Loucy (cell line): ENCODE measurements around the gene NDUFB10.

Experiments used
- H2AFZ ChIP-seq: fragments of 200-600 bp; sonication (generic); 2 replicates; pipeline ENCODE4 v1.6.0; 2016; ENCODE audit warnings: antibody characterized with exemption, mild to moderate bottlenecking, low read length, moderate library complexity
- H3F3A ChIP-seq: fragments of 200-600 bp; 2 replicates; pipeline ENCODE4 v1.6.0; 2016; ENCODE audit warnings: antibody characterized with exemption, low read depth, mild to moderate bottlenecking
- H3K27me3 ChIP-seq: fragments of 200-600 bp; sonication (generic); 2 replicates; pipeline ENCODE4 v1.6.1; 2014; ENCODE audit warnings: low read length, mild to moderate bottlenecking; ENCODE audit not compliant: insufficient read depth, poor library complexity, severe bottlenecking
- H3K36me3 ChIP-seq: fragments of 200-600 bp; sonication (generic); 2 replicates; pipeline ENCODE4 v1.6.1; 2016; ENCODE audit warnings: low read length; ENCODE audit not compliant: insufficient read depth
- H3K4me1 ChIP-seq: fragments of 200-600 bp; sonication (generic); 2 replicates; pipeline ENCODE4 v1.5.1; 2014; ENCODE audit warnings: low read length, mild to moderate bottlenecking; ENCODE audit not compliant: insufficient read depth, poor library complexity, severe bottlenecking
- H3K4me2 ChIP-seq: fragments of 200-600 bp; sonication (generic); 2 replicates; pipeline ENCODE4 v1.6.0; 2014; ENCODE audit warnings: antibody characterized with exemption, low read length, low read depth, mild to moderate bottlenecking; ENCODE audit not compliant: poor library complexity, severe bottlenecking
- H3K4me3 ChIP-seq: fragments of 200-600 bp; sonication (generic); 2 replicates; pipeline ENCODE4 v1.5.1; 2014; ENCODE audit warnings: low read length, mild to moderate bottlenecking, mixed read lengths; ENCODE audit not compliant: poor library complexity, severe bottlenecking
- H3K79me2 ChIP-seq: fragments of 200-600 bp; sonication (generic); 2 replicates; pipeline ENCODE4 v1.6.1; 2014; ENCODE audit warnings: low read length; ENCODE audit not compliant: insufficient read depth
- H3K9ac ChIP-seq: fragments of 200-600 bp; sonication (generic); 2 replicates; pipeline ENCODE4 v1.6.0; 2014; ENCODE audit warnings: mild to moderate bottlenecking, low read depth, low read length, moderate library complexity; ENCODE audit not compliant: poor library complexity, severe bottlenecking
- H3K9me2 ChIP-seq: fragments of 200-600 bp; sonication (generic); replicated peaks from 2 replicates; pipeline ENCODE4 v1.6.1; 2016; ENCODE audit warnings: low read depth, low read length, mixed read lengths
- H3K9me3 ChIP-seq: fragments of 200-600 bp; sonication (generic); 2 replicates; pipeline ENCODE4 v1.6.1; 2014; ENCODE audit warnings: mild to moderate bottlenecking, antibody characterized with exemption, low read length, low read depth; ENCODE audit not compliant: insufficient read depth
- H4K20me1 ChIP-seq: fragments of 200-600 bp; sonication (generic); 2 replicates; pipeline ENCODE4 v1.6.0; 2014; ENCODE audit warnings: antibody characterized with exemption, low read length, mild to moderate bottlenecking; ENCODE audit not compliant: insufficient read depth, poor library complexity, severe bottlenecking
- EZH2phosphoT487 ChIP-seq: fragments of 200-600 bp; IDR thresholded peaks from 2 replicates; pipeline ENCODE4 v1.6.1; 2018; ENCODE audit warnings: antibody characterized with exemption, mild to moderate bottlenecking, moderate library complexity, borderline replicate concordance
- TF ChIP-seq, protein P1 (sequence below): fragments of 200-600 bp; sonication (generic); conservative IDR thresholded peaks from 2 replicates; pipeline ENCODE4 v1.5.1; 2014; ENCODE audit warnings: mild to moderate bottlenecking, antibody characterized with exemption, low read length

NDUFB10 gene

DNA sequence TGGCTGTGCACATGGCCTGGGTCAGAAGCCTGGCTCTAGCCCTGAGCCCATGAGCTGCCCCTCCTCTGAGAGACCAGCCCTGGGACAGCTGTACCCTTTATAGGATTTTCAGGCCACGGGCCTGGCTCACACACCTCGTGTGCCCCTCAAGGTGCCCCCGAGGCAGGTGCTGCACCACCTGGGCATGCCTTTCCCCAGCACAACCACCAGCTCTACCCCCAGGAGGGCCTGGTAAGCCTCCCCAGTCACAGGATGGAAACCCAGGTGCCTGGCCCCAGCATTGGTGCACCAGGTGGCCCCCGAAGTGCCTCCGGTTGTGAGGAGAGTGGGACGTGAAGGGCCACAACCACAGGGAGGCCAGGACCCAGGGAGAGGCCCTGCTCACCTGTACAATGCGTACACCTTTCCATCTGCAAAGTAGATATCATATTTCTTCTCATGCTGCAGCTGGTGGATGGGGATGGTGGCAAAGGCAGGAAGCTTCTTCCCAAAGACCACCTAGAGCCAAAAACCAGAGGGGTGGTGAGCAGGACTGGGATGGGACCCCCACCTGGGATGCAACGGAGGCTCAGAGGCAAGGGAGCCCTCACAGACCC is 44.0 kb downstream of the NDUFB10 start:
- Histone ChIP-seq H3K27me3 (no peaks in the 10 kb centered on the region), H3K4me1 (peaks cover 4% of the 10 kb centered on the region), H3F3A (no peaks in the 10 kb centered on the region), H2AFZ (no peak overlapping the region), H3K4me2 (no peak overlapping the region), H3K4me3 (no peak overlapping the region), H3K9me3 (no peaks in the 10 kb centered on the region), H4K20me1 (peaks cover 15% of the 10 kb centered on the region), H3K9me2 (no peaks in the 10 kb centered on the region), H3K9ac (no peak overlapping the region), H3K79me2 (peaks cover 44% of the 10 kb centered on the region), H3K36me3 (peaks cover 28% of the 10 kb centered on the region; the same call in 1 of the 2 replicates)
- no peak for TF ChIP-seq EZH2phosphoT487
- TF ChIP-seq, protein P1, sequence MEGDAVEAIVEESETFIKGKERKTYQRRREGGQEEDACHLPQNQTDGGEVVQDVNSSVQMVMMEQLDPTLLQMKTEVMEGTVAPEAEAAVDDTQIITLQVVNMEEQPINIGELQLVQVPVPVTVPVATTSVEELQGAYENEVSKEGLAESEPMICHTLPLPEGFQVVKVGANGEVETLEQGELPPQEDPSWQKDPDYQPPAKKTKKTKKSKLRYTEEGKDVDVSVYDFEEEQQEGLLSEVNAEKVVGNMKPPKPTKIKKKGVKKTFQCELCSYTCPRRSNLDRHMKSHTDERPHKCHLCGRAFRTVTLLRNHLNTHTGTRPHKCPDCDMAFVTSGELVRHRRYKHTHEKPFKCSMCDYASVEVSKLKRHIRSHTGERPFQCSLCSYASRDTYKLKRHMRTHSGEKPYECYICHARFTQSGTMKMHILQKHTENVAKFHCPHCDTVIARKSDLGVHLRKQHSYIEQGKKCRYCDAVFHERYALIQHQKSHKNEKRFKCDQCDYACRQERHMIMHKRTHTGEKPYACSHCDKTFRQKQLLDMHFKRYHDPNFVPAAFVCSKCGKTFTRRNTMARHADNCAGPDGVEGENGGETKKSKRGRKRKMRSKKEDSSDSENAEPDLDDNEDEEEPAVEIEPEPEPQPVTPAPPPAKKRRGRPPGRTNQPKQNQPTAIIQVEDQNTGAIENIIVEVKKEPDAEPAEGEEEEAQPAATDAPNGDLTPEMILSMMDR, result no peak

DNA sequence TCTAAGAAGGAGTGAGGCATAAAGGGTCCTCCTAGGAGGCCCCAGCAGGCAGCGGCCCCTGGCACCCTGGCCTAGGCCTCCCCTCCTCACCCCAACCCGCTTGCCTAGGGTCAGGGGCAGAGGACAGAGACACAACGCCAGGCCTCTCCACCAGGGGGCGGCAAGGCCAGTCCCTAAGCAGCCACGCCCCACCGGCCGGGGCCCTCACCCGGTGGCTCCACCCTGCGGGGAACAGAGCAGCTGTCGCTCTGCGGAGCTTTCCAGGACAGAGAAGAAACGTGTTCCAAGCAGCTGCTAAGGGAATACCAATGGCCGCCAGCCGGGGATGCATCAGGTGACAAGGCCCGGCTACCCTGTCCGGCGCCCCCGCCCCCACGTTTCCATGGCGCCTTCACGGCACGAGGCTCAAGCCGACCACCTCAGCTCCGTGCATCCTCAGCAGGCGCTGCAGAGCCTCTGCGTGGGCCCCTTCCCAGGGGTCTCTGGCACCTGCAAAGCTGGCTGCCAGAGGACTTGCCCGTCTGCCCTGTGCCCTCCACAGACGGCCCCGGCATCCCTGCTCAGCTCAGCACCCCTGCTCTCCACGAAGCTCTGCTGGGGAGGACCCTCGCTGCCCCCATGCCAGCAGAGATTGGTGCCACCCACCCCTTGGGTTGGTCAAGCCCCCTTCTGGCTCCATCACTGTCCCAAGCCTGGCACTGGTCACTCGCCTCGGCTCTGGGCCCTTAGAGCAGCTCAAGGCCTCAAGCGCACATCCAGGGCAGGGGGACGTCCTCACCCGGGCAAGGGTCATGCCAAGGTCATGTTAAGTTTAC is 44.7 kb downstream of the NDUFB10 start:
- H2AFZ ChIP-seq, result no peak overlapping the region
- no peak overlapping the region for H3K4me2 ChIP-seq
- no peaks in the 10 kb centered on the region for H3K27me3 ChIP-seq
- H3K9me3 ChIP-seq, result no peaks in the 10 kb centered on the region
- H3K4me3 ChIP-seq, result no peak overlapping the region
- peaks cover 21% of the 10 kb centered on the region for H4K20me1 ChIP-seq
- H3K36me3 ChIP-seq, result peaks cover 28% of the 10 kb centered on the region; the same call in 1 of the 2 replicates
- H3F3A ChIP-seq, result no peaks in the 10 kb centered on the region
- no peak overlapping the region for H3K9ac ChIP-seq
- TF ChIP-seq EZH2phosphoT487, result no peak
- TF ChIP-seq, protein P1, result peak; percentile 70
- H3K4me1 ChIP-seq, result peaks cover 4% of the 10 kb centered on the region
- no peaks in the 10 kb centered on the region for H3K9me2 ChIP-seq
- H3K79me2 ChIP-seq, result peaks cover 51% of the 10 kb centered on the region

DNA sequence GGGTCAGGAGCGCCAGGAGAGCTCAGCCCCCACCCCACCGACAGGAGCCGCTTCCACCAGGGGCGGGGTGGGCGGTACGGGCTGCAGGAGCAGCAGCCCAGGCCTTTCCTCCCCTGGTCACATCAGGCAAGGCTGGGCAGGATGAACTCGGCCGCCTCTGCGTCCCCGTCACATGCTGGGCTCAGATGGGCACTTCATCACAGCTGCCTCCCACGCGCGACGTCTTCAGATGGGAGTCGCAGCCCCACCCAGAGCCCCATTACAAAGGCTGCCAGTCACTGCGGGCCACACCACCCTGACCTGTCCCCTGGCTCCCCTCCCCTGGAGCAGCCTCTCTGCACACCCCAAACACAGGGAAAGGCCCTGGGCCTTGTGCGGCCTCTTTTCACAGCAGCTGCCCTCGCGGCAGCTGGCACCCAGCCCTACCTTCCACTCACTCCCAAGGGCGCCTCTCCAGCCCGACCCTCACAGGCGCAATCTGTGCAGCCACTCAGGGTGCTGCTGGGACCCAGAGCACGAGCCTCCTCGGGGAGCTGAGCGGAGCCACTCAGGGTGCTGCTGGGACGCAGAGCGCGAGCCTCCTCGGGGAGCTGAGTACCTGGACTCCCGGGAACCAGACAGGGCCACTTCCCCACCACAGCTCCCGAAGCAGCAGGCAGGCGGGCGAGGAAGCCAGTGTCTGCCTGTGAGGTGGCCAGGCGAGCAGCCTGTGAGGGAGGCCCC is 45.6 kb downstream of the NDUFB10 start:
- Histone ChIP-seq H3K9me2 (no peaks in the 10 kb centered on the region), H3K27me3 (no peaks in the 10 kb centered on the region), H4K20me1 (peaks cover 21% of the 10 kb centered on the region), H3K36me3 (peaks cover 26% of the 10 kb centered on the region; the same call in 1 of the 2 replicates), H3K79me2 (peaks cover 55% of the 10 kb centered on the region), H3K4me2 (no peak overlapping the region), H3K9me3 (no peaks in the 10 kb centered on the region), H3K4me3 (no peak overlapping the region), H2AFZ (no peak overlapping the region), H3F3A (no peaks in the 10 kb centered on the region), H3K9ac (no peak overlapping the region), H3K4me1 (peaks cover 4% of the 10 kb centered on the region)
- TF ChIP-seq, protein P1, result no peak
- no peak for TF ChIP-seq EZH2phosphoT487
